HFFc6 (cell line): Measurements from ENCODE around the gene ADORA3. TPM values are rescaled to one million over a fixed set of nuclear protein-coding genes. Genes with fewer than 3 reads are reported as not detected.

Source experiments
- DNase-seq: peaks from one replicate; pipeline ENCODE4 v3.0.0-alpha.2; 2018
- H3K27ac Mint-ChIP-seq: 2 replicates; pipeline ENCODE4 v1.8.0; 2020; ENCODE audit warnings: mild to moderate bottlenecking, mixed read lengths
- H3K27me3 Mint-ChIP-seq: 2 replicates; pipeline ENCODE4 v1.8.0; 2021; ENCODE audit warnings: mild to moderate bottlenecking, moderate library complexity, mixed read lengths; ENCODE audit not compliant: insufficient read depth
- H3K36me3 Mint-ChIP-seq: 2 replicates; pipeline ENCODE4 v1.8.0; 2021; ENCODE audit warnings: low read depth, mixed read lengths
- H3K4me1 Mint-ChIP-seq: 2 replicates; pipeline ENCODE4 v1.8.0; 2020; ENCODE audit warnings: low read depth, mixed read lengths
- H3K4me3 Mint-ChIP-seq: 2 replicates; pipeline ENCODE4 v1.8.0; 2020; ENCODE audit warnings: mild to moderate bottlenecking, moderate library complexity, mixed read lengths
- H3K9me3 Mint-ChIP-seq: 2 replicates; pipeline ENCODE4 v1.8.0; 2020; ENCODE audit warnings: mild to moderate bottlenecking, mixed read lengths
- total RNA-seq, 6 experiments: library from RNA; stranded (reverse); fragmentation: NEBNext Ultra II Directional; extraction: Animal tissue kit (Norgen Biotek cat#: 25700); gene quantifications; 2 replicates in 1 of 6; 3 replicates in 5 of 6; pipeline ENCODE4 v1.2.3, GENCODE V29; 2021
- TF ChIP-seq, protein P1 (sequence below): fragments of 200-600 bp; sonication (generic); IDR thresholded peaks from 2 replicates; pipeline ENCODE4 v1.5.0; 2021; ENCODE audit warnings: antibody characterized with exemption, mild to moderate bottlenecking

ADORA3 gene
- total RNA-seq, 6 experiments from 2014 or later, result not detected

GRCh38 chr1:111462370-111463028, 40.9 kb downstream of the ADORA3 start:
- H3K36me3 Mint-ChIP-seq, result peaks cover 7% of the 10 kb centered on the region; the same call in 1 of the 2 replicates
- H3K27me3 Mint-ChIP-seq, result no peaks in the 10 kb centered on the region
- H3K27ac Mint-ChIP-seq, result no peak overlapping the region
- H3K4me1 Mint-ChIP-seq, result peaks cover 11% of the 10 kb centered on the region
- no peak overlapping the region for H3K4me3 Mint-ChIP-seq
- no peak for DNase-seq
- TF ChIP-seq, protein P1, sequence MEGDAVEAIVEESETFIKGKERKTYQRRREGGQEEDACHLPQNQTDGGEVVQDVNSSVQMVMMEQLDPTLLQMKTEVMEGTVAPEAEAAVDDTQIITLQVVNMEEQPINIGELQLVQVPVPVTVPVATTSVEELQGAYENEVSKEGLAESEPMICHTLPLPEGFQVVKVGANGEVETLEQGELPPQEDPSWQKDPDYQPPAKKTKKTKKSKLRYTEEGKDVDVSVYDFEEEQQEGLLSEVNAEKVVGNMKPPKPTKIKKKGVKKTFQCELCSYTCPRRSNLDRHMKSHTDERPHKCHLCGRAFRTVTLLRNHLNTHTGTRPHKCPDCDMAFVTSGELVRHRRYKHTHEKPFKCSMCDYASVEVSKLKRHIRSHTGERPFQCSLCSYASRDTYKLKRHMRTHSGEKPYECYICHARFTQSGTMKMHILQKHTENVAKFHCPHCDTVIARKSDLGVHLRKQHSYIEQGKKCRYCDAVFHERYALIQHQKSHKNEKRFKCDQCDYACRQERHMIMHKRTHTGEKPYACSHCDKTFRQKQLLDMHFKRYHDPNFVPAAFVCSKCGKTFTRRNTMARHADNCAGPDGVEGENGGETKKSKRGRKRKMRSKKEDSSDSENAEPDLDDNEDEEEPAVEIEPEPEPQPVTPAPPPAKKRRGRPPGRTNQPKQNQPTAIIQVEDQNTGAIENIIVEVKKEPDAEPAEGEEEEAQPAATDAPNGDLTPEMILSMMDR, result no peak
- H3K9me3 Mint-ChIP-seq, result no peaks in the 10 kb centered on the region

- TF ChIP-seq, protein P1, result no peak
- H3K36me3 Mint-ChIP-seq, result peaks cover 11% of the 10 kb centered on the region
- no peaks in the 10 kb centered on the region for H3K27me3 Mint-ChIP-seq
- no peak for DNase-seq
- no peak overlapping the region for H3K27ac Mint-ChIP-seq
- no peak overlapping the region for H3K4me3 Mint-ChIP-seq
- peaks cover 11% of the 10 kb centered on the region for H3K4me1 Mint-ChIP-seq
- H3K9me3 Mint-ChIP-seq, result no peaks in the 10 kb centered on the region
These were observed 41.7 kb downstream of the ADORA3 start for GRCh38 chr1:111461765-111462164.

DNA sequence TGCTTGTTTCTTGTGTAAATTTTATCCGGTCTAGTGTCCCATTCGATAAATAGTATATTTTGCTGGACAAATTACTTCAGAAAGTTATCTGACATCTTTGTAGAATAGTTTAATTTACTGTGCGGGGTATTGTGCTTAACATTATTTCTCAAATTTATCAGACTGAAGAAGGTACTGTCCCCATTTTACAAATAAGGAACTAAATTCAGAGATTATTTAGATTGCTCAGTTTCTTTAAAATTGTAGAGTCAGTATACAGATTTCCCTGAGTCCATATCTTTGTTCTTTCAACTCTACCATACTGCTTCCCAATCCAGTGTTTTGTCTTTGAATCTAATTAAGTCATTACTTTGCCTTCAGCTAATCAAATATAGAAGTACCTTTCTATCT, 47.8 kb downstream of the ADORA3 start:
- H3K27me3 Mint-ChIP-seq, result no peaks in the 10 kb centered on the region
- DNase-seq, result no peak
- peaks cover 33% of the 10 kb centered on the region for H3K36me3 Mint-ChIP-seq
- H3K4me1 Mint-ChIP-seq, result peaks cover 17% of the 10 kb centered on the region
- TF ChIP-seq, protein P1, result no peak
- no peaks in the 10 kb centered on the region for H3K9me3 Mint-ChIP-seq
- H3K4me3 Mint-ChIP-seq, result no peak overlapping the region
- H3K27ac Mint-ChIP-seq, result no peak overlapping the region

DNA sequence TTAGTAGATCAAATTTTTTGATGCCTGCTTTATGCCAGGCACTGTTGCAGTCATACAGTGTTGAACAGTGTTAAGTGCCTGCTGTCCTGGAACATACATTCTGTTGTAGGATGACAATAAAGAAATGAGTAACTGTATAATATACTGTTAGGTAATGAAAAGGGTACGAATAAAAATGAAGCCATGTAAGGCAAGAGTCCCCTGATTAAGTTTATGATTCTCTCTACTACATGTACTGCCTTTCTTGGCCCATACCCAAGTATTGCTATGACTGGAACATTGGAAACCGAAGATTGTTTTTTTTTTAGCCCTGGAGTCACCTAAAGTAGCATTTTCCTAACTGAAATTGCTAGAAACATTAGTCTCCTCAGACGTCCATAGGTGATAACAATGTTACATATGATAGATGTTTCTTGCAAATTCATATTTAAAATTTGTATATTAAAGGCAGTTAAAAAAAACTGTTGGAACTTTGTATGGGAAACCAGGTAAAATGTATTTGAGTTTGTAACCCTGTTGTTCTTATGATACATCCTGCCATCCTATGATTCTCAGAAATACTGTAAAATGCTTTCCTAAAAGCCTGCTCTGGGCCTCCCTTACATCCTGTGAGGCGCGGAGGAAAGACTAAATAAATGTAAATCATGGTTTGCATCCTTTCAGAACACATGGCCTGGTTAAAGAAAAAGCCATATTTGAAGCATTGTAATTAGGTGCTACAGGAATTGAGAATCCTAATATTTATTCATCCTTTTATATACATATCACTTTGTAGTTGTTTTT, 48.4 kb downstream of the ADORA3 start:
- H3K27ac Mint-ChIP-seq, result no peak overlapping the region
- H3K4me1 Mint-ChIP-seq, result peaks cover 18% of the 10 kb centered on the region
- TF ChIP-seq, protein P1, result no peak
- H3K4me3 Mint-ChIP-seq, result no peak overlapping the region
- no peaks in the 10 kb centered on the region for H3K9me3 Mint-ChIP-seq
- no peak for DNase-seq
- peaks cover 36% of the 10 kb centered on the region for H3K36me3 Mint-ChIP-seq
- no peaks in the 10 kb centered on the region for H3K27me3 Mint-ChIP-seq

- H3K4me3 Mint-ChIP-seq, result no peak overlapping the region
- H3K36me3 Mint-ChIP-seq, result peaks cover 45% of the 10 kb centered on the region
- peaks cover 18% of the 10 kb centered on the region for H3K4me1 Mint-ChIP-seq
- H3K27ac Mint-ChIP-seq, result no peak overlapping the region
- DNase-seq, result no peak
- peaks cover 8% of the 10 kb centered on the region for H3K27me3 Mint-ChIP-seq
- TF ChIP-seq, protein P1, result no peak
- no peaks in the 10 kb centered on the region for H3K9me3 Mint-ChIP-seq
These were observed 49.7 kb downstream of the ADORA3 start for GRCh38 chr1:111453706-111454105.
